Caco-2 (cell line): Measurements from ENCODE around the gene LRRC30. TPM values are rescaled to one million over a fixed set of nuclear protein-coding genes. Genes with fewer than 3 reads are reported as not detected.

Experiments
- BruUV-seq: library from RNA; stranded (reverse); fragments of 400-500 nt; replicated peaks from 2 replicates; lab custom pipeline; 2021; lab: Mats Ljungman, UMichigan
- CTCF ChIA-PET: fragments of 300-600 bp; sonication (Branson Sonifier 250); formaldehyde crosslinking; loops from one replicate; lab custom pipeline; 2022; ENCODE audit warnings: antibody characterized with exemption; lab: Charles Lee
- POLR2A ChIA-PET: fragments of 300-600 bp; sonication (Branson Sonifier 250); formaldehyde crosslinking; loops from one replicate; lab custom pipeline; 2022; ENCODE audit warnings: antibody characterized with exemption; lab: Charles Lee
- DNase-seq, 2 experiments: peaks; one replicate each; pipeline versions ENCODE4 v3.0.0 to v3.0.0-alpha.2; 2020 to 2022
- H3K27me3 ChIP-seq: replicated peaks from 2 replicates; pipeline ENCODE4 v1.6.0; 2011; ENCODE audit warnings: low read length; ENCODE audit not compliant: control insufficient read depth, insufficient read depth
- H3K36me3 ChIP-seq: 2 replicates; pipeline ENCODE4 v1.5.1; 2011; ENCODE audit warnings: low read length; ENCODE audit not compliant: control insufficient read depth, insufficient read depth
- H3K4me1 ChIP-seq: fragments of 250-450 bp; sonication (Bioruptor Pico); 2 replicates; pipeline ENCODE4 v1.5.1; 2020; ENCODE audit warnings: mild to moderate bottlenecking
- H3K4me3 ChIP-seq: 2 replicates; pipeline ENCODE4 v1.5.1; 2011; ENCODE audit warnings: low read depth, mild to moderate bottlenecking, control low read depth, low read length
- H3K9me3 ChIP-seq: fragments of 250-450 bp; sonication (Bioruptor Pico); 2 replicates; pipeline ENCODE4 v1.5.1; 2020; ENCODE audit warnings: mild to moderate bottlenecking, moderate library complexity
- H3K27ac Mint-ChIP-seq: one replicate; pipeline ENCODE4 v1.8.0; 2022; ENCODE audit warnings: mixed read lengths; ENCODE audit not compliant: unreplicated experiment
- H3K27me3 Mint-ChIP-seq: one replicate; pipeline ENCODE4 v1.8.0; 2022; ENCODE audit warnings: mixed read lengths; ENCODE audit not compliant: insufficient read depth, unreplicated experiment
- H3K36me3 Mint-ChIP-seq: one replicate; pipeline ENCODE4 v1.8.0; 2022; ENCODE audit warnings: mild to moderate bottlenecking, mixed read lengths; ENCODE audit not compliant: insufficient read depth, unreplicated experiment
- H3K4me1 Mint-ChIP-seq: one replicate; pipeline ENCODE4 v1.8.0; 2022; ENCODE audit warnings: low read depth, mixed read lengths; ENCODE audit not compliant: unreplicated experiment
- H3K4me3 Mint-ChIP-seq: one replicate; pipeline ENCODE4 v1.8.0; 2022; ENCODE audit warnings: mild to moderate bottlenecking, moderate library complexity, mixed read lengths; ENCODE audit not compliant: unreplicated experiment
- H3K9me3 Mint-ChIP-seq: one replicate; pipeline ENCODE4 v1.8.0; 2022; ENCODE audit warnings: mixed read lengths; ENCODE audit not compliant: unreplicated experiment
- intact Hi-C: fragments of 100-400 bp; cut with micrococcal nuclease; formaldehyde crosslinking; loops from one replicate; pipeline ENCODE4 v1.10.0; 2022; ENCODE audit not compliant: unreplicated experiment
- total RNA-seq: library from RNA; stranded (reverse); gene quantifications from 2 replicates; pipeline ENCODE4 v1.2.3, GENCODE V29; 2022
- TF ChIP-seq, protein P1 (sequence below), 2 experiments: fragments of 200-600 bp in 1 of 2; IDR thresholded peaks; 1 replicate in 1 of 2; 2 replicates in 1 of 2; pipeline versions ENCODE4 v1.5.1 to v1.8.0; 2011 to 2022; ENCODE audit warnings: antibody characterized with exemption in 1 of 2, control low read depth in 1 of 2, inconsistent platforms in 1 of 2, low read depth in 1 of 2, low read length in 1 of 2, mild to moderate bottlenecking in 1 of 2, moderate library complexity in 1 of 2; ENCODE audit not compliant: insufficient read depth in 1 of 2, severe bottlenecking in 1 of 2, unreplicated experiment in 1 of 2

Gene LRRC30
- total RNA-seq, 1 experiment from 2014 or later, result not detected

DNA sequence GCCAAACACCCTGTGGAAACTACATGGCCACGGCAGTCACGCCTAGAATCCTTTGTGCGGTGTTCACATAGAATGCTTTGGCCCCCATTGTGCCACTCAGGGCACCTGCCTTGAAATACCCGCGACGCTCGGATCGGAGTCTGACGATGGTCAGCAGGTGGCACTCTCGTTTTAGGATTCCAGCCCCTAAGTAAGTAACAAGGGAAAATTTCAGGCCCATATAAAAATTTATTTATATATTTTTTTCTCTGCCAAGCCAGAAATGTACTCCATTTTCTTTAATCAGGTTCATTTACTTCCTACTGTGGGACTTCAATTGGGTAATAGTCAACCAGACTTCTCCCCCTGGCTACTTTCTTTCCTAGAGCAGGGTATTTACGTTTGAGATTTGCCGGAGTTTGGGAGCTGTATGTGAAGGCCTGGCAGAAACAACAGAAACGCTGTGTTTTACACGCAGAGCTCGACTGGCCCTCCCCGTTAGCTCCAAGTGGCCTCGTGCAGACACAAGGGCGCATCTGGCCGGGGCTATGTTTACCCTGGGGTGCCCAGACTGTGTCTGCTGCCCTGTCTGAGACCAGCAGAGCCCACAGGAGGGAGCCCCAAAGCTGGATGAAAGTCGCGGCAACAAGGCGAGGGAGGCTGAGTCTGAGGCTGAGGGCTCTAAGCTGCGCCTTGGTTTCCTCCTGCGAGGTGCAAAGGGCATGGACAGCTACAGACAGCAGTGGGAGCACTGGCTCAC lies 41.6 kb downstream of the LRRC30 start:
- H3K36me3 ChIP-seq, result no peaks in the 10 kb centered on the region
- H3K4me3 Mint-ChIP-seq, result peak overlapping the region; percentile 31
- TF ChIP-seq, protein P1, sequence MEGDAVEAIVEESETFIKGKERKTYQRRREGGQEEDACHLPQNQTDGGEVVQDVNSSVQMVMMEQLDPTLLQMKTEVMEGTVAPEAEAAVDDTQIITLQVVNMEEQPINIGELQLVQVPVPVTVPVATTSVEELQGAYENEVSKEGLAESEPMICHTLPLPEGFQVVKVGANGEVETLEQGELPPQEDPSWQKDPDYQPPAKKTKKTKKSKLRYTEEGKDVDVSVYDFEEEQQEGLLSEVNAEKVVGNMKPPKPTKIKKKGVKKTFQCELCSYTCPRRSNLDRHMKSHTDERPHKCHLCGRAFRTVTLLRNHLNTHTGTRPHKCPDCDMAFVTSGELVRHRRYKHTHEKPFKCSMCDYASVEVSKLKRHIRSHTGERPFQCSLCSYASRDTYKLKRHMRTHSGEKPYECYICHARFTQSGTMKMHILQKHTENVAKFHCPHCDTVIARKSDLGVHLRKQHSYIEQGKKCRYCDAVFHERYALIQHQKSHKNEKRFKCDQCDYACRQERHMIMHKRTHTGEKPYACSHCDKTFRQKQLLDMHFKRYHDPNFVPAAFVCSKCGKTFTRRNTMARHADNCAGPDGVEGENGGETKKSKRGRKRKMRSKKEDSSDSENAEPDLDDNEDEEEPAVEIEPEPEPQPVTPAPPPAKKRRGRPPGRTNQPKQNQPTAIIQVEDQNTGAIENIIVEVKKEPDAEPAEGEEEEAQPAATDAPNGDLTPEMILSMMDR (IDR thresholded peaks at IDR 0.05; ENCODE audit: insufficient read depth in 1 of 2, low read depth in 1 of 2, low read length in 1 of 2, severe bottlenecking in 1 of 2, unreplicated experiment in 1 of 2), result peak; percentile 71 to 72
- no peaks in the 10 kb centered on the region for H3K9me3 ChIP-seq
- H3K27ac Mint-ChIP-seq, result no peak overlapping the region
- no peaks in the 10 kb centered on the region; the same call in 1 of the 2 replicates for H3K4me1 ChIP-seq
- POLR2A ChIA-PET, result interaction anchor here (0.6 kb wide), 1 partner anchor 164 kb away, joined by 3 read pairs; no protein-coding TSS in a partner anchor
- H3K4me3 ChIP-seq, result no peak overlapping the region
- H3K9me3 Mint-ChIP-seq, result no peaks in the 10 kb centered on the region
- no peaks in the 10 kb centered on the region for H3K27me3 Mint-ChIP-seq
- no peaks in the 10 kb centered on the region for H3K36me3 Mint-ChIP-seq
- intact Hi-C loops, result loop anchor here (1.0 to 2.0 kb wide), 6 partner anchors 51 to 1206 kb away; no protein-coding TSS in a partner anchor
- H3K27me3 ChIP-seq, result no peaks in the 10 kb centered on the region; the same call in 1 of the 2 replicates
- DNase-seq, result peak; percentile 56 to 69
- H3K4me1 Mint-ChIP-seq, result peaks cover 7% of the 10 kb centered on the region
- CTCF ChIA-PET, result interaction anchor here (0.5 to 2.0 kb wide), 12 partner anchors 63 to 1208 kb away, joined by 3 to 21 read pairs (median 5); partner anchors contain the start of gene PTPRM
- no TSS peak for BruUV-seq

DNA sequence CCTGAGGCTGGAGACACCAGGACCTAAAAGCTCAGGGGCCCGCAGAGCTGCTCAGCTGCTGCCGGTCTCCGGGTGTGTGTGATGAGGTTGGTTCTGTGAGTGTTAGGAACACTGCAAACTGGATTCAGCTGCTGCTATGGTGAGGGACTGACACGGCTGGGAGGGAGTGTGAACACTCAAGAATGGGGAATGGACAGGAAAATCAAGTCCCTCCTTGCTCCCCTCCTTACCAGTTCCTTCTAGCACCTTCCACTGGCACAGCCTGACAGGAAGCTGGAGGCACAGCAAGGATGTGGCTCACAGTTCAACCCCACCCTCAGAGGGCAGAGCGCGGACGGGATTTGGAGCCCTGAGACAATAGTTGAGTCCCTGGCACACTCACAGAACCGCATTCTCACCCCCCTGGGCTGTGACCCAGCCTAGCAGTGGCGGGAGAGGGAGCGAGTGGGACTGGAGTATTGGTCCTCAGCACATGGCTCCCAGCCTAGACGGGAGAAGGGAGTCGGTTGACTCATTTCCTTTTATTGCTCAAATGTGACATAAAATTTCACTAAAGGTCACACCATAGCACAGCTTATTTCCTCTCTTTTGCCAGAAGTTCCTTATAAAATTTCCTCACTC lies 42.5 kb downstream of the LRRC30 start:
- Histone ChIP-seq H3K36me3 (no peaks in the 10 kb centered on the region), H3K9me3 (no peaks in the 10 kb centered on the region), H3K27me3 (no peaks in the 10 kb centered on the region; the same call in none of the 2 replicates), H3K4me3 (no peak overlapping the region), H3K4me1 (no peaks in the 10 kb centered on the region; the same call in 1 of the 2 replicates)
- ChIA-PET POLR2A (no interaction called here), CTCF (interaction anchor here (1.2 to 2.0 kb wide), 8 partner anchors 62 to 1207 kb away, joined by 3 to 21 read pairs (median 5); partner anchors contain the start of gene PTPRM)
- Mint-ChIP-seq H3K4me1 (peaks cover 7% of the 10 kb centered on the region), H3K9me3 (no peaks in the 10 kb centered on the region), H3K27me3 (no peaks in the 10 kb centered on the region), H3K4me3 (no peak overlapping the region), H3K36me3 (no peaks in the 10 kb centered on the region), H3K27ac (no peak overlapping the region)
- no TSS peak for BruUV-seq
- intact Hi-C loops, result loop anchor here (2.0 kb wide), 1 partner anchor 179 kb away; no protein-coding TSS in a partner anchor
- TF ChIP-seq, protein P1 (IDR thresholded peaks at IDR 0.05; ENCODE audit: insufficient read depth in 1 of 2, low read depth in 1 of 2, low read length in 1 of 2, severe bottlenecking in 1 of 2, unreplicated experiment in 1 of 2), result no peak
- no peak for DNase-seq

DNA sequence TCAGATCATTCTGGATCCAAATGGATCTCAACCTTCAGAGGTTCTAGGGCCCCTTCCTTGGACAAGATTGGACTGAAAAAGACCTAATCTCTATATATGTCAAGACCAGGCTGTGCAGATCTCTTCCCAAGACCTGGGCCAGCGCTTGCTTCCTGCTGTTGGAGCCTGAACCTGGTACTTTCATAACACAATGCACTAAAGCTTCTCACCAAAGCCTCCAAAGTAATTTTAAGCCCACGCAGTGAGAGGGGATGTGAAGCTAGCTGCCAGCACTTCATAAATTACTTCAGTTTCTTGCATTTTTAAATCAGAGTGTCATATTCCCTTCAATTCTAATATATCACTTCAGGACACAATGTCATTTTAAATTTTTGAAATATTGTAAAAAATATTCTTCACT lies 50.7 kb downstream of the LRRC30 start:
- Mint-ChIP-seq H3K4me1 (no peaks in the 10 kb centered on the region), H3K27me3 (peaks cover 5% of the 10 kb centered on the region), H3K4me3 (no peak overlapping the region), H3K36me3 (no peaks in the 10 kb centered on the region), H3K9me3 (no peaks in the 10 kb centered on the region), H3K27ac (no peak overlapping the region)
- no TSS peak for BruUV-seq
- intact Hi-C loops, result no loop called here
- Histone ChIP-seq H3K9me3 (no peaks in the 10 kb centered on the region), H3K4me3 (no peak overlapping the region), H3K27me3 (no peaks in the 10 kb centered on the region; the same call in none of the 2 replicates), H3K36me3 (no peaks in the 10 kb centered on the region), H3K4me1 (no peaks in the 10 kb centered on the region)
- TF ChIP-seq, protein P1 (IDR thresholded peaks at IDR 0.05; ENCODE audit: insufficient read depth in 1 of 2, low read depth in 1 of 2, low read length in 1 of 2, severe bottlenecking in 1 of 2, unreplicated experiment in 1 of 2), result no peak
- POLR2A ChIA-PET, result no interaction called here
- DNase-seq, result no peak
- CTCF ChIA-PET, result no interaction called here
